ES-I3 (cell line): ENCODE results near the gene PCDHGB7.
"Not testable (repeated sequence)": the region's sequence is repeated elsewhere in the genome, so short reads cannot be mapped to it uniquely, and the experiment has no call there.

ENCODE experiments used
- H3K36me3 ChIP-seq: 2 replicates; pipeline ENCODE4 v1.6.1; 2013; ENCODE audit warnings: mild to moderate bottlenecking, low read length, control low read depth, moderate library complexity; ENCODE audit not compliant: insufficient read depth
- H3K4me1 ChIP-seq: 2 replicates; pipeline ENCODE4 v1.6.1; 2013; ENCODE audit warnings: mild to moderate bottlenecking, control low read depth, low read length; ENCODE audit not compliant: insufficient read depth
- H3K9ac ChIP-seq: 2 replicates; pipeline ENCODE4 v1.6.1; 2013; ENCODE audit warnings: low read depth, mild to moderate bottlenecking, low read length, moderate library complexity
- H3K9me3 ChIP-seq: 2 replicates; pipeline ENCODE4 v1.6.1; 2013; ENCODE audit warnings: mild to moderate bottlenecking, low read length, moderate library complexity; ENCODE audit not compliant: control insufficient read depth, insufficient read depth

The PCDHGB7 gene

GRCh38 chr5:141432308-141432707 is 14.8 kb downstream of the PCDHGB7 start:
- not testable (repeated sequence) for H3K4me1 ChIP-seq, H3K9ac ChIP-seq

GRCh38 chr5:141432726-141433125 is 15.2 kb downstream of the PCDHGB7 start:
- H3K9me3 ChIP-seq, H3K4me1 ChIP-seq, H3K36me3 ChIP-seq, H3K9ac ChIP-seq: not testable (repeated sequence)

More at GRCh38 chr5:141432308-141432707, 14.8 kb downstream of the PCDHGB7 start:
- H3K9me3 ChIP-seq, H3K36me3 ChIP-seq: not testable (repeated sequence)

- H3K4me1 ChIP-seq, result no peaks in the 10 kb centered on the region
- H3K36me3 ChIP-seq, result no peaks in the 10 kb centered on the region; the same call in 1 of the 2 replicates
- no peaks in the 10 kb centered on the region; the same call in 1 of the 2 replicates for H3K9me3 ChIP-seq
- no peak overlapping the region for H3K9ac ChIP-seq
Measured at GRCh38 chr5:141434006-141434405, 16.5 kb downstream of the PCDHGB7 start.

GRCh38 chr5:141437221-141437620 is 19.7 kb downstream of the PCDHGB7 start:
- Histone ChIP-seq H3K9ac (no peak overlapping the region), H3K9me3 (no peaks in the 10 kb centered on the region; the same call in 1 of the 2 replicates), H3K36me3 (no peaks in the 10 kb centered on the region), H3K4me1 (no peaks in the 10 kb centered on the region)

GRCh38 chr5:141439411-141440141 is 22.1 kb downstream of the PCDHGB7 start:
- no peaks in the 10 kb centered on the region; the same call in 1 of the 2 replicates for H3K9me3 ChIP-seq
- no peak overlapping the region for H3K9ac ChIP-seq
- no peaks in the 10 kb centered on the region for H3K36me3 ChIP-seq
- no peaks in the 10 kb centered on the region for H3K4me1 ChIP-seq

GRCh38 chr5:141440341-141440740 is 22.9 kb downstream of the PCDHGB7 start:
- H3K9me3 ChIP-seq, result no peaks in the 10 kb centered on the region; the same call in 1 of the 2 replicates
- H3K36me3 ChIP-seq, result no peaks in the 10 kb centered on the region
- H3K9ac ChIP-seq, result no peak overlapping the region
- no peaks in the 10 kb centered on the region for H3K4me1 ChIP-seq

GRCh38 chr5:141441571-141442170 is 24.2 kb downstream of the PCDHGB7 start:
- Histone ChIP-seq H3K4me1 (no peaks in the 10 kb centered on the region), H3K36me3 (no peaks in the 10 kb centered on the region)

GRCh38 chr5:141465351-141465750 is 47.9 kb downstream of the PCDHGB7 start:
- H3K4me1 ChIP-seq, result no peaks in the 10 kb centered on the region
- H3K9me3 ChIP-seq, result no peaks in the 10 kb centered on the region
- H3K9ac ChIP-seq, result no peak overlapping the region
- H3K36me3 ChIP-seq, result no peaks in the 10 kb centered on the region

More at GRCh38 chr5:141441571-141442170, 24.2 kb downstream of the PCDHGB7 start:
- no peak overlapping the region for H3K9ac ChIP-seq
- no peaks in the 10 kb centered on the region; the same call in 1 of the 2 replicates for H3K9me3 ChIP-seq
